Astrocyte (in vitro differentiated cells and primary cell): ENCODE measurements around the gene STAB2.

Source experiments
- CTCF ChIP-seq: IDR thresholded peaks from 2 replicates; pipeline ENCODE4 v1.5.1; 2011; ENCODE audit warnings: low read depth, mild to moderate bottlenecking, inconsistent platforms, low read length, moderate library complexity; ENCODE audit not compliant: insufficient read depth
- EZH2 ChIP-seq: IDR thresholded peaks from 2 replicates; pipeline ENCODE4 v1.6.1; 2012; ENCODE audit warnings: mild to moderate bottlenecking, low read length, inconsistent platforms; ENCODE audit not compliant: insufficient read depth

GRCh38 chr12:103590271-103590670 is 3.2 kb downstream of the STAB2 start:
- TF ChIP-seq CTCF, result no peak
- TF ChIP-seq EZH2, result no peak
